ENCODE results near the gene CCDC28B.

Gene CCDC28B

DNA sequence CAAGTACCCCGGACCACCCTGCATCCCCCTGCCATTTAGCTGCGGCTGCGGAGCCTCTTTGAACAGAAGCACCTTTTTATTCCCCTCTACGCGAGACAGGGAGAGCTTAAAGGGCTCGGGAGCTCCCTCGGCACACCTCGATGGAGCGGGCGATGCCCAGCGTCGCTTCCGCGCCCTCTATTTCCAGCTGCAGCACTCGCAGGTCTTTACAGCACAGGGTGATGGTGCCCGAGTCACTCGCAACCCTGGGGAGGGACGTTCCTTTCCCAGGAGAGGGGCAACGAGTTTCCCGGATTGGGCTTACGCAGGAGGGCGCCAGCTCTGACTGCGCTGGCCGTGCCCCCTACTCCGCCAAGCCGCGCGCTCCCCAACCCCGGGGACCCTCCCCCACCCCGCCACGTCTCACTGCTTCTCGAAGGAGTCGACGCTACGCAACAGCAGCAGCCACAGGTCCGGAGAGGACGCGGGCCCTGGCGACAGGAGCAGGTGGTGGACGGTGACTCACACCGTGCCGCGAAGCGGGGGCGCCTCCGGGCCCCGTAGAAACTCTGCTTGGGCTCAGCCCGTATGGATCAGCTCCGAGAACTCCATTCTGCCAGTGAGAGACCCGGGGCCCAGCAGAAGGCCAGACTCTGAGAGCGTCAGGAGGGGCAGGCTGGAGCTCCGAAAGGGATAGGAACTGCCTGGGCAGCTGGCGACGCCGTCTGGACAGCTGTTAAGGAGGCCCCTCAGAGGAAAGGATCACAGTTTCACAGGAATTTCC, 40.8 kb downstream of the CCDC28B start:
- in situ Hi-C loops (cut with MboI; ENCODE audit: low sequenced_read_pairs, unreplicated experiment), result no loop called here
- DNase-seq (ENCODE audit: low spot score), result peak; percentile 78
- TF ChIP-seq, protein P1, sequence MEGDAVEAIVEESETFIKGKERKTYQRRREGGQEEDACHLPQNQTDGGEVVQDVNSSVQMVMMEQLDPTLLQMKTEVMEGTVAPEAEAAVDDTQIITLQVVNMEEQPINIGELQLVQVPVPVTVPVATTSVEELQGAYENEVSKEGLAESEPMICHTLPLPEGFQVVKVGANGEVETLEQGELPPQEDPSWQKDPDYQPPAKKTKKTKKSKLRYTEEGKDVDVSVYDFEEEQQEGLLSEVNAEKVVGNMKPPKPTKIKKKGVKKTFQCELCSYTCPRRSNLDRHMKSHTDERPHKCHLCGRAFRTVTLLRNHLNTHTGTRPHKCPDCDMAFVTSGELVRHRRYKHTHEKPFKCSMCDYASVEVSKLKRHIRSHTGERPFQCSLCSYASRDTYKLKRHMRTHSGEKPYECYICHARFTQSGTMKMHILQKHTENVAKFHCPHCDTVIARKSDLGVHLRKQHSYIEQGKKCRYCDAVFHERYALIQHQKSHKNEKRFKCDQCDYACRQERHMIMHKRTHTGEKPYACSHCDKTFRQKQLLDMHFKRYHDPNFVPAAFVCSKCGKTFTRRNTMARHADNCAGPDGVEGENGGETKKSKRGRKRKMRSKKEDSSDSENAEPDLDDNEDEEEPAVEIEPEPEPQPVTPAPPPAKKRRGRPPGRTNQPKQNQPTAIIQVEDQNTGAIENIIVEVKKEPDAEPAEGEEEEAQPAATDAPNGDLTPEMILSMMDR (IDR thresholded peaks at IDR 0.05; ENCODE audit: borderline replicate concordance, control extremely low read depth, extremely low read depth, insufficient read depth, missing control alignments), result no peak

DNA sequence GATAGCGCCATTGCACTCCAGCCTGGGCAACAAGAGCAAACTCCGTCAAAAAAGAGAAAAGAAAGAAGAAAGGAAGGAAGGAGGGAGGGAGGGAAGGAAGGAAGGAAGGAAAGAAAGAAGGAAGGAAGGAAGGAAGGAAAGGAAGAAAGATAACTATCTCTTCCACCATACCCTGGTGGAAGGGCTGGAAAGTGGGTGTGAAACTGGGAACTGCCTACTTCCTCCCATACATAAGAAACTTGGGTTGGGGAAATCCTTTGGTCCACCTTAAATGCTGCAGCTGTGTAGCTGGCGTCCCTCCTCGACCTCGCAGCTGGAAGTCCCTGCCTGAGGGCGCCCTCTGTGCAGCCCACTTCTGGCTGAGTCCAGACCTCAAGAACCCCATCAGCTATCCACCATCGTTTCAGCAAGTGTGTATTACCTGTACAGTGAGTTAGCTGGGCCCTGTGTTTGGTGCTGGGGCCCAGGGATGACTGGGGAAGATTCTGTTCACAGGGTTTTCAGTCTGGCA, 42.0 kb downstream of the CCDC28B start:
- TF ChIP-seq, protein P1 (IDR thresholded peaks at IDR 0.05; ENCODE audit: borderline replicate concordance, control extremely low read depth, extremely low read depth, insufficient read depth, missing control alignments), result no peak
- in situ Hi-C loops (cut with MboI; ENCODE audit: low sequenced_read_pairs, unreplicated experiment), result no loop called here
- DNase-seq (ENCODE audit: low spot score), result no peak

DNA sequence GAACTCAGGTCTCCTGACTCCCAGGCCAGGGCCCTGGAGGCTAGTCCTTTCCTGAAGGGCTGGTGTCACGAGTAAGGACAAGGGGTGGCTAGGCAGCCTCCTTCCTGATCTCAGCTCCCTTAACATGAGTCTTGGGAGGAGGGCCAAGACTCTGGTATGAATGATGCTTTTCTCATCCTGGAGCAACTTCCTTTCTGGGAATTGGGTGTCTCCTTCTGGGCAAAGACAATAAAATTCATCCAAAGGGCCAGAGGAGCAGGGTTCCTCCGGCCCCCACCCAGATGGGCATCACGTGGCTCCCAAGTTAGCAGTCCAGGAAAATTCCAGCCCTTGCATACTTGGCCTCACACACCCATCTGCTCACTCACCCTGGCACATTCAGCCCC, 46.5 kb downstream of the CCDC28B start, which contains the start of gene FAM167B:
Gene FAM167B (plus strand): TSS at position 335 of the 386 bp plus-strand sequence. CDS start 200 bp downstream, outside the sequence.
- TF ChIP-seq, protein P1 (IDR thresholded peaks at IDR 0.05; ENCODE audit: borderline replicate concordance, control extremely low read depth, extremely low read depth, insufficient read depth, missing control alignments), result no peak
- in situ Hi-C loops (cut with MboI; ENCODE audit: low sequenced_read_pairs, unreplicated experiment), result no loop called here
- DNase-seq (ENCODE audit: low spot score), result no peak

DNA sequence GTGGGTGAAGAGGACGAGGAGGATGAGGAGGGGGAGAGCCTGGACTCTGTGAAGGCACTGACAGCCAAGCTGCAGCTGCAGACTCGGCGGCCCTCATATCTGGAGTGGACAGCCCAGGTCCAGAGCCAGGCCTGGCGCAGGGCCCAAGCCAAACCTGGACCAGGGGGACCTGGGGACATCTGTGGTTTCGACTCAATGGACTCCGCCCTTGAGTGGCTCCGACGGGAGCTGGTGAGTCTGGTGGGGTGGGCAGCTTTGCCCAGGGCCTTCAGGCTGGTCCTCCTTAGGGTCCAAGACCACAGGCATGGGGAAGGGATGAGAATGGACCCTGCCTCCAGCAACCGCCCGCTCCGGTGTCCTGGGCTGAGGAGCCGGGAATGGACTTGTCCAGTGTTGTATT, 47.1 kb downstream of the CCDC28B start:
- in situ Hi-C loops (cut with MboI; ENCODE audit: low sequenced_read_pairs, unreplicated experiment), result no loop called here
- DNase-seq (ENCODE audit: low spot score), result no peak
- TF ChIP-seq, protein P1 (IDR thresholded peaks at IDR 0.05; ENCODE audit: borderline replicate concordance, control extremely low read depth, extremely low read depth, insufficient read depth, missing control alignments), result no peak

DNA sequence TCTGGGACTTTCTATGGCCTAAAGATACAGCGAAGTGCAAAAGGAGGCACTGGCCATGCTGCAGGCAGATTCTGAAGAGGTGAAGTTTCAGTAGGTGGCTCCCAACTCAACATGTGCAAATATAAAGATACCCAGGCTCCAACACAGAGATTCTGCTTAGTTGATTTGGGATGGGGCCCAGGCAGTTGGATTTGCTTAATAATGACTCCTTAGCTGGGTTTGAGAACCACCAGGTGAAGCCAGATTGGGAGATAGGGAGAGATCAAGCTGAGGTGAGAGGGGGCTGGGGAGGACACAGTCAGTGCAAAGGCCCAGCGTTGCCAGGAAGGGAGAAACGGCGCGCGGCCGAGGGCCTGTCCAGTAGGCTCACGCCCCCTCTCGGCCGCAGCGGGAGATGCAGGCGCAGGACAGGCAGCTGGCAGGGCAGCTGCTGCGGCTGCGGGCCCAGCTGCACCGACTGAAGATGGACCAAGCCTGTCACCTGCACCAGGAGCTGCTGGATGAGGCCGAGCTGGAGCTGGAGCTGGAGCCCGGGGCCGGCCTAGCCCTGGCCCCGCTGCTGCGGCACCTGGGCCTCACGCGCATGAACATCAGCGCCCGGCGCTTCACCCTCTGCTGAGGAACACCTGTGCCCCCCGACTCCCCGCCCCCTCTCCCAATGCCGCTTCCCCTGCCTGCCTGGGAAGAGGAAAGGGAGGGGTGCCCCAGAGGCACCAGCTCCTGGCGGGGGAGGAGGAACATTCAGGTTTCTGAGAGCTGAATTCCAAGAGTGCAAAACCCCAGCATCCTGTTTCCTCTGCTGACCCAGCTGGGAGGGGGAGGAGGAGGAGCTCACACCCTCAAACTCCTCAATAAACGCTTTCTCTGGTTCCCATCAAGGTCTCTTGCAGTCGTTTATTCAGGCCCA, 47.8 kb downstream of the CCDC28B start:
- DNase-seq (ENCODE audit: low spot score), result peak; percentile 89
- TF ChIP-seq, protein P1 (IDR thresholded peaks at IDR 0.05; ENCODE audit: borderline replicate concordance, control extremely low read depth, extremely low read depth, insufficient read depth, missing control alignments), result peak; percentile 96

DNA sequence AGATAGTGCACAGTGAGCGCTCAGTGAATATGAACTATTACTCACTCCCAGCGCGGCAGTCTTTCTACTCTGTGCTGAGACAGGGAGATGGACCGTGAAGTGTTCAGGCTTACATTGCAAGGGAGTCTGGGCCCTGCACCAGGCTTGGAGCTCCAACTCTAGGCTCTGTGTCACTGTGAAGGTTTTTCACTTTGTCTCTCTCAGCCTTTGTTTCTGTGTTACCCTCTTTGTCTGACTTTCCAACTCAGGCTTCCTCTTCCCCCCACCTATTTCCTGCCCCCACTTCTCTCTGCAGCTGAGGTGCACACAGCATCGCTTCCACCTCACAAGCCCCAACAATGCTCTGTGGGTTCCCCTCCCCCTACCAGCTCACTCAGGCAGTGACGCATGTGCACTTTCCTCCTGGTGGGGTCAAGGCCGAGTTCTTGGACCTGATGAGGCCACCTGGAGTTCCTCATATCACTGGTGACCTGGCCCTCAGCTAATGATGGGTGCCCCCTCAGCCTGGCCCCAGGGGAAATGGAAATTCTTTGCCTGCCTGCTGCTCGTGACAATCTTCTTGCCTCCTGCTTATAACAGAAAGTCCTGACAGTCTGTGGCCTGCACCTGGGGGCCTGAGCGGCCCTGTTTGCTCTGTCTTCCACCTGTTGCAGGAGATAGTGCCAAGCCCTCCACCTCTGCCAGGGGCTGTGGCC, 49.6 kb downstream of the CCDC28B start:
- in situ Hi-C loops (cut with MboI; ENCODE audit: low sequenced_read_pairs, unreplicated experiment), result no loop called here
- peak; percentile 88 for DNase-seq (ENCODE audit: low spot score)
- TF ChIP-seq, protein P1 (IDR thresholded peaks at IDR 0.05; ENCODE audit: borderline replicate concordance, control extremely low read depth, extremely low read depth, insufficient read depth, missing control alignments), result no peak

More for the DNA sequence above, 47.8 kb downstream of the CCDC28B start:
- in situ Hi-C loops (cut with MboI; ENCODE audit: low sequenced_read_pairs, unreplicated experiment), result no loop called here
